ENCODE results near the gene AGO3.
A peak's percentile ranks its signal among the peaks of the same experiment; 100 is the strongest.

Gene AGO3

DNA sequence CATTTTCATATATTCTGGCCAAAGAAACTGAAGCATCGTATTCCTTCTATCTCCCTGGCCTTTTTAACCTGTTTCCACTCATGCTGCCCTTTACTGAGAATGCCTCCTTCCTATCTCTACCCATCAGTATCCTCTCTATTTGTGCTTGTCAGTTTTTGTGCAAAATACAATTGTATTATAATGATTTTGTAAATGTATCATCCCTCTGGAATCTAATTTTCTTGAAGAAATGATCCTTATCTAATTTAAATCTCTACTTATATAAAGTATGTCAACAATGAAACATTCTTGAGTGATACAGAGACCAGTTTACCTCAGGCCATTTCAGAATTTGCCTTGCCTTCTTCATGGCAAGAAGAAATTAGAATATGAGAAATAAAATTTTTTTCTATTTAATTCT is 93.9 kb downstream of the AGO3 start:
- DNase-seq (ENCODE audit: low read depth): no peak
- TF ChIP-seq, protein P1, sequence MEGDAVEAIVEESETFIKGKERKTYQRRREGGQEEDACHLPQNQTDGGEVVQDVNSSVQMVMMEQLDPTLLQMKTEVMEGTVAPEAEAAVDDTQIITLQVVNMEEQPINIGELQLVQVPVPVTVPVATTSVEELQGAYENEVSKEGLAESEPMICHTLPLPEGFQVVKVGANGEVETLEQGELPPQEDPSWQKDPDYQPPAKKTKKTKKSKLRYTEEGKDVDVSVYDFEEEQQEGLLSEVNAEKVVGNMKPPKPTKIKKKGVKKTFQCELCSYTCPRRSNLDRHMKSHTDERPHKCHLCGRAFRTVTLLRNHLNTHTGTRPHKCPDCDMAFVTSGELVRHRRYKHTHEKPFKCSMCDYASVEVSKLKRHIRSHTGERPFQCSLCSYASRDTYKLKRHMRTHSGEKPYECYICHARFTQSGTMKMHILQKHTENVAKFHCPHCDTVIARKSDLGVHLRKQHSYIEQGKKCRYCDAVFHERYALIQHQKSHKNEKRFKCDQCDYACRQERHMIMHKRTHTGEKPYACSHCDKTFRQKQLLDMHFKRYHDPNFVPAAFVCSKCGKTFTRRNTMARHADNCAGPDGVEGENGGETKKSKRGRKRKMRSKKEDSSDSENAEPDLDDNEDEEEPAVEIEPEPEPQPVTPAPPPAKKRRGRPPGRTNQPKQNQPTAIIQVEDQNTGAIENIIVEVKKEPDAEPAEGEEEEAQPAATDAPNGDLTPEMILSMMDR (IDR thresholded peaks at IDR 0.05; ENCODE audit: insufficient read depth, low read depth, low read length, missing control alignments): no peak
- H3K4me3 ChIP-seq (ENCODE audit: low read length): no peak overlapping the region

DNA sequence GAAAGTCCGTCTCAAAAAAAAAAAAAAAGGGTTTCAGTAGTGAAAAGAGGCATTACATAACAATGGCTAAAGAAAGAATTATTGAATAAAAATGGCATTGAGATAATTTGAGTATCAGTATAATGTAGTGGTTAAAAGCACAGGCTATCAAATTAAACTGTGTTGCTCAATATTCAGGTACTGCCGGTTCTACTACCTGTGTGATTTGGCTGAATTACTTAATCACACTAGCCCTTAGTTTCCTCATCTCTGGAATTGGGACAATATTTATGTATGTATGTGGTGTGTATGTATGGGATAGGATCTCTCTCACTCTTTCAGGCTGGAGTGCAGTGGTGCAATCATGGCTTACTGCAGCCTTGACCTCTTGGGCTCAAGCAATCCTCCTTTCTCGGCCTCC is 96.9 kb downstream of the AGO3 start:
- DNase-seq (ENCODE audit: low read depth): peak; percentile 79
- H3K4me3 ChIP-seq (ENCODE audit: low read length): no peak overlapping the region
- TF ChIP-seq, protein P1 (IDR thresholded peaks at IDR 0.05; ENCODE audit: insufficient read depth, low read depth, low read length, missing control alignments): no peak

DNA sequence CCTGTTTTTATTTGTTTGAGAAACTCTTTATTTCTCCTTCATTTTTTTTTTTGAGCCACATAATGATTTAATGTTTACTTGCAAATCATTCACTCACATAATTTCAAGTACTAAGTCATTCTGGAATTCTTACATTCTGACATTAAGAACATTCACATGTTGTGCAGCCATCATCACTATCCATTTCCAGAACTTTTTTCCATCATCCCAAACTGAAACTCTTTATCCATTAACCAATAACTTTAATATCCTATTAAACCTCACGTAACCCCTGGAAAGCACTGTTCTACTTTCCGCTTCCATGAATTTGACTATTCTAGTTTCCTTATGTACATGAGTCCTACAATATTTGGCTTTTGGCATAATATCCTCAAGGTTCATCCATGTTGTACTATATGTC is 100.5 kb downstream of the AGO3 start:
- no peak for DNase-seq (ENCODE audit: low read depth)
- TF ChIP-seq, protein P1 (IDR thresholded peaks at IDR 0.05; ENCODE audit: insufficient read depth, low read depth, low read length, missing control alignments): no peak

GRCh38 chr1:36034692-36035091 is 103.8 kb downstream of the AGO3 start:
- peak; percentile 94 for DNase-seq (ENCODE audit: low read depth)
- TF ChIP-seq, protein P1 (IDR thresholded peaks at IDR 0.05; ENCODE audit: insufficient read depth, low read depth, low read length, missing control alignments): no peak
- no peak overlapping the region for H3K4me3 ChIP-seq (ENCODE audit: low read length)

More for the DNA sequence above, 100.5 kb downstream of the AGO3 start:
- no peak overlapping the region for H3K4me3 ChIP-seq (ENCODE audit: low read length)

GRCh38 chr1:36035154-36035553 is 104.2 kb downstream of the AGO3 start:
- no peak overlapping the region for H3K4me3 ChIP-seq (ENCODE audit: low read length)
- no peak for DNase-seq (ENCODE audit: low read depth)
- TF ChIP-seq, protein P1 (IDR thresholded peaks at IDR 0.05; ENCODE audit: insufficient read depth, low read depth, low read length, missing control alignments): no peak

- no peak overlapping the region for H3K4me3 ChIP-seq (ENCODE audit: low read length)
- TF ChIP-seq, protein P1 (IDR thresholded peaks at IDR 0.05; ENCODE audit: insufficient read depth, low read depth, low read length, missing control alignments): no peak
- DNase-seq (ENCODE audit: low read depth): no peak
Measured at GRCh38 chr1:36040238-36040637, 109.3 kb downstream of the AGO3 start.

- TF ChIP-seq, protein P1 (IDR thresholded peaks at IDR 0.05; ENCODE audit: insufficient read depth, low read depth, low read length, missing control alignments): no peak
- H3K4me3 ChIP-seq (ENCODE audit: low read length): no peak overlapping the region
- DNase-seq (ENCODE audit: low read depth): no peak
Measured at GRCh38 chr1:36051821-36052220, 120.9 kb downstream of the AGO3 start.

All from epithelial cell of esophagus (primary cell).